ENCODE data around the gene F10. TPM values are rescaled to one million over a fixed set of nuclear protein-coding genes. Genes with fewer than 3 reads are reported as not detected.

The F10 gene
- polyA plus RNA-seq, 1 donor from 2014 or later: not detected

- TF ChIP-seq REST (IDR thresholded peaks at IDR 0.05; ENCODE audit: borderline replicate concordance) (no peak), SMC3 (conservative IDR thresholded peaks at IDR 0.05; ENCODE audit: poor library complexity) (no peak), MXI1 (conservative IDR thresholded peaks at IDR 0.05; ENCODE audit: poor library complexity, severe bottlenecking) (no peak), EP300 (conservative IDR thresholded peaks at IDR 0.05; ENCODE audit: poor library complexity, severe bottlenecking) (no peak), POLR2AphosphoS5 (IDR thresholded peaks at IDR 0.05) (no peak), RAD21 (conservative IDR thresholded peaks at IDR 0.05) (no peak)
- H3K9me2 ChIP-seq (ENCODE audit: insufficient read depth, low read length): no peaks in the 10 kb centered on the region
- no peaks in the 10 kb centered on the region for H3K36me3 ChIP-seq (ENCODE audit: insufficient read depth, low read length)
- no peak overlapping the region for H3K4me3 ChIP-seq (ENCODE audit: low read length)
- H3K9me3 ChIP-seq (ENCODE audit: low read length): no peaks in the 10 kb centered on the region
- H2AFZ ChIP-seq (ENCODE audit: low read depth, low read length): no peak overlapping the region
- no peak overlapping the region for H3K4me2 ChIP-seq (ENCODE audit: low read length)
- no peaks in the 10 kb centered on the region for H3K79me2 ChIP-seq (replicated peaks; ENCODE audit: insufficient read depth, low read length)
- H4K20me1 ChIP-seq (ENCODE audit: insufficient read depth): no peaks in the 10 kb centered on the region
- H3K9ac ChIP-seq (ENCODE audit: low read length): no peak overlapping the region
- H3K27me3 ChIP-seq (ENCODE audit: insufficient read depth, low read depth, low read length): no peaks in the 10 kb centered on the region
- H3F3A ChIP-seq (ENCODE audit: insufficient read depth, low read length, poor library complexity, severe bottlenecking): no peaks in the 10 kb centered on the region
- H3K27ac ChIP-seq (ENCODE audit: low read length): no peak overlapping the region
Measured at GRCh38 chr13:113086991-113087922, 35.3 kb upstream of the F10 start.

- no peaks in the 10 kb centered on the region for H3K36me3 ChIP-seq (ENCODE audit: insufficient read depth, low read length)
- H3K27ac ChIP-seq (ENCODE audit: low read length): no peak overlapping the region
- no peak for TF ChIP-seq EP300 (conservative IDR thresholded peaks at IDR 0.05; ENCODE audit: poor library complexity, severe bottlenecking)
- H3K4me2 ChIP-seq (ENCODE audit: low read length): no peak overlapping the region
- no peak overlapping the region for H3K4me3 ChIP-seq (ENCODE audit: low read length)
- no peaks in the 10 kb centered on the region for H3K27me3 ChIP-seq (ENCODE audit: insufficient read depth, low read depth, low read length)
- H3K9me3 ChIP-seq (ENCODE audit: low read length): no peaks in the 10 kb centered on the region
- no peak overlapping the region for H3K9ac ChIP-seq (ENCODE audit: low read length)
- no peaks in the 10 kb centered on the region for H3F3A ChIP-seq (ENCODE audit: insufficient read depth, low read length, poor library complexity, severe bottlenecking)
- H2AFZ ChIP-seq (ENCODE audit: low read depth, low read length): no peak overlapping the region
- no peaks in the 10 kb centered on the region for H3K9me2 ChIP-seq (ENCODE audit: insufficient read depth, low read length)
- H3K79me2 ChIP-seq (replicated peaks; ENCODE audit: insufficient read depth, low read length): no peaks in the 10 kb centered on the region
- H4K20me1 ChIP-seq (ENCODE audit: insufficient read depth): no peaks in the 10 kb centered on the region
Measured at GRCh38 chr13:113087923-113088690, 34.5 kb upstream of the F10 start.

GRCh38 chr13:113088691-113089020 lies 33.9 kb upstream of the F10 start:
- Histone ChIP-seq H3K27me3 (ENCODE audit: insufficient read depth, low read depth, low read length) (no peaks in the 10 kb centered on the region), H3K9me2 (ENCODE audit: insufficient read depth, low read length) (no peaks in the 10 kb centered on the region), H3K9ac (ENCODE audit: low read length) (no peak overlapping the region), H2AFZ (ENCODE audit: low read depth, low read length) (no peak overlapping the region), H3F3A (ENCODE audit: insufficient read depth, low read length, poor library complexity, severe bottlenecking) (no peaks in the 10 kb centered on the region), H3K79me2 (replicated peaks; ENCODE audit: insufficient read depth, low read length) (no peaks in the 10 kb centered on the region), H4K20me1 (ENCODE audit: insufficient read depth) (no peaks in the 10 kb centered on the region), H3K27ac (ENCODE audit: low read length) (no peak overlapping the region), H3K4me2 (ENCODE audit: low read length) (no peak overlapping the region), H3K36me3 (ENCODE audit: insufficient read depth, low read length) (no peaks in the 10 kb centered on the region), H3K4me3 (ENCODE audit: low read length) (no peak overlapping the region), H3K9me3 (ENCODE audit: low read length) (no peaks in the 10 kb centered on the region)
- TF ChIP-seq TAF1 (IDR thresholded peaks at IDR 0.05; ENCODE audit: low read depth): no peak
- TF ChIP-seq MXI1 (conservative IDR thresholded peaks at IDR 0.05; ENCODE audit: poor library complexity, severe bottlenecking): no peak
- no peak for TF ChIP-seq REST (IDR thresholded peaks at IDR 0.05; ENCODE audit: borderline replicate concordance)
- no peak for TF ChIP-seq RAD21 (conservative IDR thresholded peaks at IDR 0.05)
- no peak for TF ChIP-seq SMC3 (conservative IDR thresholded peaks at IDR 0.05; ENCODE audit: poor library complexity)
- TF ChIP-seq EZH2 (IDR thresholded peaks at IDR 0.05; ENCODE audit: borderline replicate concordance, insufficient read depth, low read length, poor library complexity, severe bottlenecking): no peak
- no peak for TF ChIP-seq EP300 (conservative IDR thresholded peaks at IDR 0.05; ENCODE audit: poor library complexity, severe bottlenecking)
- no peak for TF ChIP-seq CTCF (IDR thresholded peaks at IDR 0.05; ENCODE audit: poor library complexity, severe bottlenecking)
- TF ChIP-seq POLR2AphosphoS5 (IDR thresholded peaks at IDR 0.05): no peak

Measured in neural cell (in vitro differentiated cells).